ENCODE results near the gene STUM. TPM values are rescaled to one million over a fixed set of nuclear protein-coding genes. Genes with fewer than 3 reads are reported as not detected.

The STUM gene
- total RNA-seq, 1 donor from 2014 or later: 0.09 TPM

GRCh38 chr1:226651732-226652105, 103.2 kb downstream of the STUM start:
- Mint-ChIP-seq H3K4me1 (peaks cover 28% of the 10 kb centered on the region), H3K36me3 (peaks cover 8% of the 10 kb centered on the region), H3K27ac (no peak overlapping the region)

GRCh38 chr1:226652613-226653012, 104.0 kb downstream of the STUM start:
- Mint-ChIP-seq H3K27ac (no peak overlapping the region), H3K4me3 (no peak overlapping the region), H3K36me3 (peaks cover 8% of the 10 kb centered on the region), H3K27me3 (ENCODE audit: low read depth) (no peaks in the 10 kb centered on the region), H3K9me3 (no peaks in the 10 kb centered on the region), H3K4me1 (peaks cover 37% of the 10 kb centered on the region)
- no peak for DNase-seq (ENCODE audit: low spot score in 2 of 2, unreplicated experiment in 2 of 2)
- TF ChIP-seq, protein P1, sequence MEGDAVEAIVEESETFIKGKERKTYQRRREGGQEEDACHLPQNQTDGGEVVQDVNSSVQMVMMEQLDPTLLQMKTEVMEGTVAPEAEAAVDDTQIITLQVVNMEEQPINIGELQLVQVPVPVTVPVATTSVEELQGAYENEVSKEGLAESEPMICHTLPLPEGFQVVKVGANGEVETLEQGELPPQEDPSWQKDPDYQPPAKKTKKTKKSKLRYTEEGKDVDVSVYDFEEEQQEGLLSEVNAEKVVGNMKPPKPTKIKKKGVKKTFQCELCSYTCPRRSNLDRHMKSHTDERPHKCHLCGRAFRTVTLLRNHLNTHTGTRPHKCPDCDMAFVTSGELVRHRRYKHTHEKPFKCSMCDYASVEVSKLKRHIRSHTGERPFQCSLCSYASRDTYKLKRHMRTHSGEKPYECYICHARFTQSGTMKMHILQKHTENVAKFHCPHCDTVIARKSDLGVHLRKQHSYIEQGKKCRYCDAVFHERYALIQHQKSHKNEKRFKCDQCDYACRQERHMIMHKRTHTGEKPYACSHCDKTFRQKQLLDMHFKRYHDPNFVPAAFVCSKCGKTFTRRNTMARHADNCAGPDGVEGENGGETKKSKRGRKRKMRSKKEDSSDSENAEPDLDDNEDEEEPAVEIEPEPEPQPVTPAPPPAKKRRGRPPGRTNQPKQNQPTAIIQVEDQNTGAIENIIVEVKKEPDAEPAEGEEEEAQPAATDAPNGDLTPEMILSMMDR (IDR thresholded peaks at IDR 0.05; ENCODE audit: unreplicated experiment): no peak

More at GRCh38 chr1:226651732-226652105, 103.2 kb downstream of the STUM start:
- TF ChIP-seq, protein P1 (IDR thresholded peaks at IDR 0.05; ENCODE audit: unreplicated experiment): no peak
- DNase-seq (ENCODE audit: low spot score in 2 of 2, unreplicated experiment in 2 of 2): no peak
- Mint-ChIP-seq H3K27me3 (ENCODE audit: low read depth) (no peaks in the 10 kb centered on the region), H3K4me3 (no peak overlapping the region), H3K9me3 (no peaks in the 10 kb centered on the region)

GRCh38 chr1:226653311-226653921, 104.9 kb downstream of the STUM start:
- Mint-ChIP-seq H3K4me1 (peaks cover 45% of the 10 kb centered on the region), H3K27me3 (ENCODE audit: low read depth) (no peaks in the 10 kb centered on the region), H3K36me3 (peaks cover 3% of the 10 kb centered on the region), H3K4me3 (peak overlapping the region; percentile 27), H3K27ac (peak overlapping the region; percentile 96), H3K9me3 (no peaks in the 10 kb centered on the region)
- DNase-seq (ENCODE audit: low spot score in 2 of 2, unreplicated experiment in 2 of 2): no peak
- TF ChIP-seq, protein P1 (IDR thresholded peaks at IDR 0.05; ENCODE audit: unreplicated experiment): no peak

DNA sequence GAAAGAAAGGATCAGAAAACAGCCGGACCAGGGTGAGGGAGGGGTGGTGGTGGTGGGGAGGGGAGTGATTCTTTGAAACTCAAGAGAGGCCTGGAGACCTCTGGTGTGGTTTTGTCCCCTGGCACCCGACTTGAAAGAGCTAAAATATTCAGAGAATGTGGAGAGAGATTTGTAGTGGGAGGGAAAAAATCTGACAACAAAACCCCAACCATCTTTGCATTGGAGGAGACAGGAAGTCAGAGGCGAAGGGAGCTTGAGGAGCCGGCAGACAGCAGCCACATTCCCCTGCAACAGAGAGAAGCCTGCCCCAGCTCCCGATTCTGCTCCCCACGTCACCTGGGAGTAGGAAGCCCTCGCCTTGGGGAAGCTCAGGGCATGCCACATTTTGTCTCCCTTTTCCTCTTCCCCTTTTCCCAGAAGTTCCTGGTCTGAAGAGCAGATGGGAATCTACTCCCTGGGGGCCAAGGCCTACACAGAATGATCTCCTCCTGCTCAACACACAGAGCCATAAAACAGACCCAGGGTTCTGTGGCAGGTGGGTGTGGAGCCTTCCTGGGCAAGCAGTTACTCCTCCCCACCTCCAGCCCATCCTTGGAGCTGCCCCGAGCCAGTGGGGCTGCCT, 105.6 kb downstream of the STUM start:
- Mint-ChIP-seq H3K27me3 (ENCODE audit: low read depth) (no peaks in the 10 kb centered on the region), H3K4me1 (peaks cover 46% of the 10 kb centered on the region), H3K27ac (peak overlapping the region; percentile 96)

GRCh38 chr1:226654668-226655055, 106.1 kb downstream of the STUM start:
- Mint-ChIP-seq H3K27ac (peak overlapping the region; percentile 96), H3K4me1 (peaks cover 46% of the 10 kb centered on the region), H3K27me3 (ENCODE audit: low read depth) (no peaks in the 10 kb centered on the region), H3K4me3 (no peak overlapping the region), H3K36me3 (no peaks in the 10 kb centered on the region), H3K9me3 (no peaks in the 10 kb centered on the region)
- TF ChIP-seq, protein P1 (IDR thresholded peaks at IDR 0.05; ENCODE audit: unreplicated experiment): no peak
- DNase-seq (ENCODE audit: low spot score in 2 of 2, unreplicated experiment in 2 of 2): no peak

More for the DNA sequence above, 105.6 kb downstream of the STUM start:
- Mint-ChIP-seq H3K36me3 (no peaks in the 10 kb centered on the region), H3K4me3 (no peak overlapping the region), H3K9me3 (no peaks in the 10 kb centered on the region)
- DNase-seq (ENCODE audit: low spot score in 2 of 2, unreplicated experiment in 2 of 2): no peak
- TF ChIP-seq, protein P1 (IDR thresholded peaks at IDR 0.05; ENCODE audit: unreplicated experiment): no peak
